Mesenteric fat pad (tissue), 1 donor: ENCODE measurements around the gene ZNF277. TPM values are rescaled to one million over a fixed set of nuclear protein-coding genes. Genes with fewer than 3 reads are reported as not detected.

ENCODE experiments used
- DNase-seq: peaks from one replicate; pipeline ENCODE4 v3.0.0-alpha.2; 2020; ENCODE audit warnings: low spot score
- total RNA-seq: library from RNA; stranded (reverse); fragmentation: NEBNext Ultra II Directional; extraction: Animal tissue kit (Norgen Biotek cat#: 25700); gene quantifications from one replicate; pipeline ENCODE4 v1.2.1, GENCODE V29; 2021
- donor health status: DM: yes; HTN: yes; CAD: no.

The ZNF277 gene
- total RNA-seq, 1 donor from 2014 or later, result 10.6 TPM

DNA sequence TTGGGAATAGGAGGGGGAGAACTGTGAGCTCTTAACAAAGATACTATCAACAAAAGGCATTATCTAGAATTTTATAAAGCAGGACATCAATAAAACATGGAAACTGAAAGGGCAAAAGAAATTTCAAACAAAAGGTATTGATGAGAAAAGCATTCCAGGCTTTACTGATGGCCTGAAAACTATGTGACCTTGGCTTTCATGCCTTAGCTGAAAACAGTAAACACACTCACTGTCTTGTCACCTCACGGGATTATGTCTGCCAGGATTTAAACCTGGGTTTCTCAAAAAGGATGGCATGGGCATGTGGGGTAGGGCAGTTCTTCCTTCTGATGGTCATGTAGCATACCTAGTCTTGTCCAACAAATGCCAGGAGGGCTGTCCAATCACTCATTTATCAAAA lies 23.2 kb upstream of the ZNF277 start:
- no peak for DNase-seq

GRCh38 chr7:112184455-112184854 lies 22.0 kb upstream of the ZNF277 start:
- DNase-seq, result no peak

GRCh38 chr7:112185005-112185834 lies 21.3 kb upstream of the ZNF277 start:
- DNase-seq, result no peak

- no peak for DNase-seq
These were observed 20.2 kb upstream of the ZNF277 start for GRCh38 chr7:112186300-112186699.

- no peak for DNase-seq
These were observed 18.2 kb upstream of the ZNF277 start for GRCh38 chr7:112188257-112188656.

- DNase-seq, result no peak
These were observed 16.8 kb upstream of the ZNF277 start for GRCh38 chr7:112189691-112190090.

GRCh38 chr7:112190120-112190519 lies 16.4 kb upstream of the ZNF277 start:
- DNase-seq, result no peak

DNA sequence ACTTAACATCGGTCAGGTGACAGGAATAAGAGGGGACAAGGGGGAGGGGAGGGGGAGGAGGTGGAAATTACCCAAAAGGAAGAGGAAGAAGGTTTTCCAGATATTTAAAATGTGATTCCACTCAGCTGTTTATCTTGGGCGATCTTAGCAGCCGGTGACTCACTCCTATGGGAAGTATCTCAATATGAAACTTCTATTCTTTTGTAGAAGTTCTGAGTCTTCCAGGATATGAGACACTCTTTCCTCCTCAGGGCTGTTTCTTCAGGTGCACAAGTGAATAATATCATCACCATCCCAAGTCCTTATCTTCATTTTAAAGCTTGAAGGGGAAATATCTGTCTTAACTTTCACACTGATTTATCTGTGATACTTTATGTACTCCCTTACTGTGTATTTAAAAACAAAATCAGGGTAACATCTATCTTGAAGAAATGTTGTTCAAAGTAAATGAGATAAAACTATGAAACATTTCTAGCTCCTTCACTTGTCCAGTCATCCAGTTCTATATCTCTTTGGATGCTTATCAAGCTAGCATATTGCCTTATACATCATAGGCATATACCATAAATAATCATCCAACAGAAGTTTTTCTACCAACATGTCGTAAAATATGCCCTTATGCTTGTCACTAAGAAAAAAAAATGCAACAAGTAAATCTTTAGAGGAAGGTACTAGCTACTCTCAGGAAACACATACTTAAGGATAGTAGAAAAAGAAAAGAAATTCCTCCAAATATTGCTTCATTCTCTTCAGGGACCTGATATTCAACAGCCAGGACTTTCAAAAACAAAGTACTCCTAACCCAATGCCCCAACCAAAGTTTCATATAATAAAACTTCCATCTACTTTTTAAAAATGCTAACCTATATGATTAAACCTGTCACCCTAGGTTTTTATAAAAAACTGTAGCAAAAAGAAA lies 14.0 kb upstream of the ZNF277 start:
- DNase-seq, result no peak

GRCh38 chr7:112193915-112194502 lies 12.5 kb upstream of the ZNF277 start:
- no peak for DNase-seq

DNA sequence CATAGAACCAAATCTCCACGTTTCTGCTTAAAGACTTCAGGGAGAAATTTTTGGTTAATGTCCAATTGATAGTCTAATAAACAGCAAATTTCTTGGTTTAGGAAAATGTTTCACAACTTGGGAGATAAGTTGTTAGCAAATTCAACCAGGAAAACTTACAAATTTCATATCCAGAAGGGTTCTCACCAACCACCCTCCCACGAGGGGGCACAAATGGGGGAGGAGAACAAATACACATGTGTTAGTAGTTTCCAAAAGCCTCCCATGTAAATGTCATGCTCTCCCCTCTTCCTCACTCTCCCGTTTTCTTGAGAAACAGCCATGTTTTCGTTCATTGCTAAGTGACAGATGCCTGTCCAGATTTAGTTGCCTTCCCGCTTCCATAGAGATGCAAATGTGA lies 10.8 kb upstream of the ZNF277 start:
- DNase-seq, result no peak

DNA sequence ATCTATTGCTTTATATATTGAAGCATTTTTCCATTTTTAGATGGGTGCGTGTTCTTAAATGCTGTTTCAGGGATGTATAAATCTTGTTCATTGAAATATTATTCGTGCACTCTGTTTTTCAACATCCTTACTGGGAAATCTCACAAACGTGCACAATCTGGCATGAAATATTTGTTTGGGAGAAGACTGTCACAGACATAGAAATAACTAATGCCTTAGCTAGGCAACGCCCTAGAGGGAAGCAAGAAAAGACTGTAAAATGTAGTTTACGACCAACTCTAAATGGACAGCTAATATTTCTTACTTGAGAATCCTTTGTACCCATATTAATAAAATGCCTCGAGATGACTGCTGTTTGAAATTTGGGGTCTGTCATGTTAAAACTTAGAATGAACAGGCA lies 9.2 kb upstream of the ZNF277 start:
- no peak for DNase-seq

DNA sequence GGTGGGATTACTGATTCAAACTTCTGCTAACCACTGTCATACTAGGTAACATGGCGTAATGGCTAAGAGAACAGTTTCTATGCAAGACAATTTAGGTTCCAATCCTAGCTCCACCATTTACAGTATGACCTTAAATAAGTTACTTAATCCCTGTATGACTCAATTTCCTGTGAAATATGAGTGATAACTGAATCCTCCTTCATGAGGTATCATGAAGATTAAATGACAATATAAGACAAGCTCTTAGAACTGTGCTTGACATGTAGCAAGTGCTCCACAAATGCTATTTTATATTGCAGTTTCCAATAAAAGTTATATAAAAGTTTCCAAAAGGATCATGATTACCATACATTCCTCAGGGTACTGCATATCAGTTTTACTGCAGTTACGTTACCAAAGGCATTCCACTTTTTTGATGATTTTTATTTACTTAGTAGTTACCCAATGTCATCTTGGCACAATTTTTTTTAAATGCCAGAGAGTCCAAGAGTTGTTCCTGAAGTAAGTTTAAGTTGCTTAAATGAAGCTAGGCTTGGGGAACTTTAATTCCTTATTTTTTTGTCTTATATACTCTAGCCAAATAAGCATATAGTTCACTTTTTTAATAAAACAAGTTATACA lies 7.3 kb upstream of the ZNF277 start:
- DNase-seq, result no peak

DNA sequence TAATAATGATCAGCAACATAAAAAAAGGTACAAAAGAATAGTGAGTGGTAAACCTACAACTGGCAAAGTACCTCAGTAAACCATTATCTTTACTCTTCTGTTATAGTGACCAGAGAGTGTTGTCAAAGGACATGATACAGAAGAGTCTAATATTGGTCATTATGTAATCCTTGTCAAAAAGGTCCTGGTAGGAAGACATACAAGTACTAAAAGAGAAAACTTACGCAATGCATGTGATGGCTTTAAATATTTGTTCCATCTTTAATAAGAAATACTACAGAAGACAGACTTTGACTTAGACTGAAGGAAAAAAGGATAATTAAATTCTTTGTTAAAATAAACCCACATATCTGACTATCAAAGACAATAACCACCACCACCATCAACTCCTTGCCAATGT lies 6.8 kb upstream of the ZNF277 start:
- no peak for DNase-seq

DNA sequence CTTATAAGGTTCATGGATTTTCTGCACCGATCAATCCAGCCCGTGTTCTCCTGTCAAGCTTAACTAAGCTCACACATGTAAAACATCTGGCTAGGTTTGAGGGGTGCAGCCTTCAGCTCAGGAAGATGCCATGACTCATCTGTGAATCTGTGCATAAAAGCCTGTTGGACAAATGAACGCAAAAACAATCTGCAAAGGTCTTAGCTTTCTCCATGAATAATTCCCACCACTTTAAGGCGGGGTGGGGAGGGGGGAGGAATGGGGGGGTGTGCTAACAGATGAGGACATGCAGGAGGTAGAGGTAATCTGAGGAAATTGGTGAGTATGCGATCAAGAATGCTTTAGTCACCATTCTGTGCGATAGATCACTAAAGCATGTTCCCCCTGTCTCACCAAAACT lies 5.1 kb upstream of the ZNF277 start:
- DNase-seq, result no peak

GRCh38 chr7:112201839-112202238 lies 4.7 kb upstream of the ZNF277 start:
- no peak for DNase-seq

- no peak for DNase-seq
These were observed 3.7 kb upstream of the ZNF277 start for GRCh38 chr7:112202816-112203215.

GRCh38 chr7:112203365-112203739 lies 3.1 kb upstream of the ZNF277 start:
- DNase-seq, result no peak

DNA sequence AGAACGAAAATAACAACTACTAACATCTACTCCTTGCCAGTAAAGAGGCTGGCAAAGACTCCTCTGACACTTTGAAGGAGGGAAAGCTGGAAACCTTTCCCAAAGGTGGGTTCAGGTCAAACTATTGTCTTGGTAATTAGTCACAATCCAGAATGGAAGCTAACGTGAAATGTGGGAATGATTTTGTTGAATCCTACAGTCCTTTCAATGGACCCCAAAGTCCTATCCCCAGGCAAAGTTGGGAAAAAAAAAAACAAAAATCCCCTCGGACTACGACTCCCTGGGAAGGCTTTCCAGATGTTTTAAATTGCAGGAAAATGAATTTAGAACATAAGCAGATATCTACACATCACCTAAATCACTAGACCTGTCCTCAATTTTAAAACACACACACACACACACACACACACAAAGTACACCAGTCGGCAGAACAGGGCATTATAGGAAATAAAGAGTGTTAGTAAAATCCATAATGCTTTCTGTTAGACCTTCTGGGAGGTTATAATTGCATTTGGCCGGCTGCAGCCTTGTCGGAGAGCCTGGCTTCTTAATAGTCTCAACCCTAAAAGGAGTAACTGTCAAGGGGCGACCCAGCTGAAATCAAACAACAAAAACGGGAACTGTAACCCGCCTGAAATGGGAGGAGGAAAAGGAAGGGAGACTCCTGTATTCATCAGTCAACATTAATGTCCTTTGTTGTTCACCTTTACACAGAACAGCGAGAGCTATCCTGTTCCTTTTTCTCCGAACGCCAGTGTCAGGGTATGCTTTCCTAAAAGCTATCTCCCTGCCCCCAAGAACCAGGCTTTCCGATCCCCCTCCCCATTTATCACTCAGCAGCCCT lies 1.8 kb upstream of the ZNF277 start:
- no peak for DNase-seq

GRCh38 chr7:112205343-112206237 lies 905 bp upstream of the ZNF277 start:
- DNase-seq, result no peak
